Psoas muscle (tissue), 8 donors: ENCODE measurements around the gene LSAMP. TPM values are rescaled to one million over a fixed set of nuclear protein-coding genes. Genes with fewer than 3 reads are reported as not detected.
"Not testable (repeated sequence)": the region's sequence is repeated elsewhere in the genome, so short reads cannot be mapped to it uniquely, and the experiment has no call there.

Source experiments
- ATAC-seq, 4 donors: fragments of 200-7000 bp; cut with Tn5 transposase; one replicate each; pipeline ENCODE4 v1.9.1; 2020; ENCODE audit warnings: moderate library complexity in 3 of 4, mild to moderate bottlenecking in 2 of 4
- DNase-seq, 2 donors: peaks; one replicate each; pipeline ENCODE4 v3.0.0-alpha.2; 2020
- H3K27ac ChIP-seq: fragments of 200-600 bp; one replicate; pipeline ENCODE4 v1.8.0; 2022
- H3K27me3 ChIP-seq, 3 donors: fragments of 200-600 bp in 1 of 3; one replicate each; pipeline versions ENCODE4 v1.6.1 to v1.8.0; 2013 to 2022; ENCODE audit warnings: low read length in 2 of 3, mild to moderate bottlenecking in 2 of 3, moderate library complexity in 1 of 3; ENCODE audit not compliant: insufficient read depth in 3 of 3
- H3K36me3 ChIP-seq, 2 donors: fragments of 200-600 bp in 1 of 2; one replicate each; pipeline versions ENCODE4 v1.6.1 to v1.8.0; 2013 to 2022; ENCODE audit warnings: low read depth in 1 of 2, mild to moderate bottlenecking in 1 of 2, moderate library complexity in 1 of 2; ENCODE audit not compliant: insufficient read depth in 1 of 2
- H3K4me1 ChIP-seq: fragments of 200-600 bp; one replicate; pipeline ENCODE4 v1.8.0; 2022
- H3K4me3 ChIP-seq: fragments of 200-600 bp; one replicate; pipeline ENCODE4 v1.8.0; 2022; ENCODE audit warnings: mild to moderate bottlenecking
- H3K9me3 ChIP-seq: fragments of 200-600 bp; one replicate; pipeline ENCODE4 v1.8.0; 2022
- WGBS, 3 donors: extraction: QIAGEN DNeasy Blood & Tissue Kit; methylation state at CpG; one replicate each; pipeline versions ENCODE4 v1.1.6 to v1.1.7; 2013; 5-methylcytosine and 5-hydroxymethylcytosine counted together
- intact Hi-C, 2 donors: fragments of 100-400 bp; cut with DNase I; formaldehyde crosslinking; loops; one replicate each; pipeline versions ENCODE4 v1.11.0 to v1.14.2; 2022
- polyA plus RNA-seq, 3 donors: library from polyadenylated mRNA; stranded (reverse); fragments of 200-250 nt; gene quantifications; one replicate each; pipeline ENCODE4 v1.2.3, GENCODE V29; 2013
- total RNA-seq, 4 donors: library from RNA; stranded (reverse); fragmentation: NEBNext Ultra II Directional in 2 of 4; extraction: Animal tissue kit (Norgen Biotek cat#: 25700) in 2 of 4; gene quantifications; one replicate each; pipeline versions ENCODE4 v1.2.1 to v1.2.4, GENCODE V29; 2021 to 2023
- TF ChIP-seq, protein P1 (sequence below): fragments of 200-600 bp; IDR thresholded peaks from one replicate; pipeline ENCODE4 v1.8.0; 2022; ENCODE audit warnings: antibody characterized with exemption
- donor health status: healthy with polysubstance abuse.
- donor health status: DM: no; HTN: no; CAD: no; lungs with moderate emphysema.
- donor health status: Bipolar disorder and iron deficiency.
- donor health status: healthy.
- donor health status: DM: yes; HTN: yes; CAD: no.
- donor health status: DM: no; HTN: no; CAD: no.
- donor health status: DM: no; HTN: no; CAD: no.
- donor health status: DM: yes; HTN: yes; CAD: no.

Gene LSAMP
- total and polyA plus RNA-seq, 7 donors = 0.01 to 0.17 (median 0.04) TPM; not detected in 4

DNA sequence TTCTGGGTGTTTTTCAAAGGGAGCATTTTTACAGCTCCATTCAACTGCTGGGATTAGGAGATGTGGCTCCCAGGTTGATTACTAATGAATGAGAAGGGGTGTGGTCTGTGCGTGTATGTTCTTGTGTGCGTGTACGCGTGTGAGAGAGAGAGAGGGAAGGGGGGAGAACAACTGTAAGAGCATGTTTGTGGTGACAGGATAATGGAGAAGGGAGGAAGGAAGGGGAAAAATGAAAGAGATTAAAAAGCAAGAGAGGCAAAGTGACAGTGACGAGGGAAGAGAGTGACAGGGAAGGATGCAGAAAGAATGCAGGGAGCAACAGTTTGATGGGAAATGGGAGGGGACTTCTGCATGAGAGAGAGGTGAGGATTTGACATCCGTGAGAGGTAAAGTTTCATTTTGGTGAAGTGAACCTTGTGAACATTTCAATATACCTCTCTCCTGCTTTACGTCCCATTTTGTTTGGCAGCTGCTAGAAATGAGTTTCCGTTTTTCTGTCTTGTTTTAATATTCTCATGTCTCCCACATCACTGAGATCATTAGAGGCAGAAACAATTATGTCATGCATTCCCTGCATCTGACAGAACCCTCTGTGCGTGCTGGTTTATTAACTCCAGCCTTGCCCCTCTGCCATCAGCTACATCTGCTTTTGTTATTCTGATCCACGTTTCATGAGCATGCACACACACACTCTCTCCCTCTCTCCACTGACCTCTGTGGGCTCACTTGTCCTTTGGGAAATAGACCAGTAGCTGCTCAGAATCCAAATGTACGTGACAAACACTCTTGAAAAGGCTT lies 660.3 kb downstream of the LSAMP start:
- H3K36me3 ChIP-seq = no peaks in the 10 kb centered on the region
- H3K4me3 ChIP-seq = peak overlapping the region; percentile 94
- intact Hi-C loops = loop anchor here (10.0 kb wide), 1 partner anchor 570 kb away; no protein-coding TSS in a partner anchor
- TF ChIP-seq, protein P1, sequence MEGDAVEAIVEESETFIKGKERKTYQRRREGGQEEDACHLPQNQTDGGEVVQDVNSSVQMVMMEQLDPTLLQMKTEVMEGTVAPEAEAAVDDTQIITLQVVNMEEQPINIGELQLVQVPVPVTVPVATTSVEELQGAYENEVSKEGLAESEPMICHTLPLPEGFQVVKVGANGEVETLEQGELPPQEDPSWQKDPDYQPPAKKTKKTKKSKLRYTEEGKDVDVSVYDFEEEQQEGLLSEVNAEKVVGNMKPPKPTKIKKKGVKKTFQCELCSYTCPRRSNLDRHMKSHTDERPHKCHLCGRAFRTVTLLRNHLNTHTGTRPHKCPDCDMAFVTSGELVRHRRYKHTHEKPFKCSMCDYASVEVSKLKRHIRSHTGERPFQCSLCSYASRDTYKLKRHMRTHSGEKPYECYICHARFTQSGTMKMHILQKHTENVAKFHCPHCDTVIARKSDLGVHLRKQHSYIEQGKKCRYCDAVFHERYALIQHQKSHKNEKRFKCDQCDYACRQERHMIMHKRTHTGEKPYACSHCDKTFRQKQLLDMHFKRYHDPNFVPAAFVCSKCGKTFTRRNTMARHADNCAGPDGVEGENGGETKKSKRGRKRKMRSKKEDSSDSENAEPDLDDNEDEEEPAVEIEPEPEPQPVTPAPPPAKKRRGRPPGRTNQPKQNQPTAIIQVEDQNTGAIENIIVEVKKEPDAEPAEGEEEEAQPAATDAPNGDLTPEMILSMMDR = no peak
- H3K27ac ChIP-seq = peak overlapping the region; percentile 97
- no peaks in the 10 kb centered on the region for H3K4me1 ChIP-seq
- no peaks in the 10 kb centered on the region for H3K9me3 ChIP-seq
- ATAC-seq (peak in 1 of 4 donors; percentile 14), DNase-seq (no peak)
- WGBS, 3 donors = 3 to 8% (median 6%) methylated on average over 11 of the region's 11 CpGs
- no peaks in the 10 kb centered on the region for H3K27me3 ChIP-seq

DNA sequence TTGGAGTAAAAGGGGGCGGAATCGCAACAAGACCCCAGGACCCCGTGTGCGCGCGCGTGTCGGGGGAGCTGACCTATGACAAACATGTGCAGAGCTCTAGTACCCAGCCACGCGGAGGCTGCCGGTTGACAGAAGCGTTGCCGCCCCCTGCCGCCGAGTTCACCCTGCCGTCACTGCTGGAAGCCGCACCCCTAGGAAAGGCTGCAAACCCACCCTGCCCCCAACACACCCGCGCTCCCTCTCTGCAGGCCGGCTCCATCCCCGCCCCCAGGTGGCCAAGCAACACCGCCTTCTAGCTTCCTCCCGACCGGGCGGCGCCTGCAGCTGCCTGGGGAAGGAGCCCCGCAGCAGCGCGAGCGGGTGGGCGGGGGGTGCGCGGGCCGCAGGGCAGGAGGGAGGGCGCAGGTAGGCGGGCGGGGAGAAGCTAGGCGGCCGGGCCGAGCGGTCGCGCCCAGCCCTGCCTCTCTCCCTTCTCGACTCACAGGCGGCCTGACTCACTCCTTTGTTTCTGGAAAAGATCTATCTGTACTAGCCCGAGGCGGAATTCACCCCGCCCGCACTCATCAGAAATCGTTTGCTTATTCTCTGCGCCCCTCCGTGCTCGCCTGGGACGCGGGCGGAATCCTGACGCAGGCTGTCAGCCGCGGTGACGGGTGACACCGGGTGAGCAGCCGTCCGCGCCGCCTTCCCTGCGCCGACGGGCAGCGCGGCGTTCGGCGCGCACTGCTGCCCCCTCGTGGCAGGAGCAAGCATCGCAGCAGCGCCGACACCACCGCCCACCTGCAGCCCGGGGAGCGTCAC lies 661.1 kb downstream of the LSAMP start:
- DNase-seq (peak; percentile 90 to 93), ATAC-seq (peak; percentile 94 to 96 (median 94))
- Histone ChIP-seq H3K27ac (peak overlapping the region; percentile 97), H3K9me3 (no peaks in the 10 kb centered on the region), H3K36me3 (no peaks in the 10 kb centered on the region), H3K4me3 (peak overlapping the region; percentile 94), H3K4me1 (no peaks in the 10 kb centered on the region), H3K27me3 (no peaks in the 10 kb centered on the region)
- TF ChIP-seq, protein P1 = peak; percentile 98
- WGBS, 3 donors = 0 to 1% (median 0%) methylated on average over 63 to 81 of the region's 81 CpGs
- intact Hi-C loops = loop anchor here (10.0 kb wide), 1 partner anchor 569 kb away; no protein-coding TSS in a partner anchor

DNA sequence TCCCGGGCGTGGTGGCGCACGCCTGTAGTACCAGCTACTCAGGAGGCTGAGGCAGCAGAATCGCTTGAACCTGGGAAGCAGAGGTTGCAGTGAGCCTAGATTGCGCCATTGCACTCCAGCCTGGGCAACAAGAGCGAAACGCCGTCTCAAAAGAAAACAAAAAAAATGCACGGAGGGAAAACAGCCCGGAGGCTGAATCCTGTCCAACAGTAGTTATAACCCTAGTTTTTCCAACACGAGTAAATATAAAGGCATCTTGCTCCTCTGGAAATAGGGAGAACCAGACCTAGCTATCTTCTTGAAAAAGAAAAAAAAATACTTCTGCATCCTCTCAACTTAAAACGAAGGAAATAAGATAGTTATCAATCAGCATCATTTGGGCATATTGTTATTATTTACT lies 661.9 kb downstream of the LSAMP start:
- not testable (repeated sequence) for H3K4me1 ChIP-seq, H3K27me3 ChIP-seq, DNase-seq, H3K9me3 ChIP-seq, ATAC-seq, H3K36me3 ChIP-seq
- peak overlapping the region; percentile 94 for H3K4me3 ChIP-seq
- peak overlapping the region; percentile 97 for H3K27ac ChIP-seq
- intact Hi-C loops = loop anchor here (10.0 kb wide), 1 partner anchor 569 kb away; no protein-coding TSS in a partner anchor
- WGBS, 3 donors = 58 to 62% (median 58%) methylated on average over 13 of the region's 13 CpGs

DNA sequence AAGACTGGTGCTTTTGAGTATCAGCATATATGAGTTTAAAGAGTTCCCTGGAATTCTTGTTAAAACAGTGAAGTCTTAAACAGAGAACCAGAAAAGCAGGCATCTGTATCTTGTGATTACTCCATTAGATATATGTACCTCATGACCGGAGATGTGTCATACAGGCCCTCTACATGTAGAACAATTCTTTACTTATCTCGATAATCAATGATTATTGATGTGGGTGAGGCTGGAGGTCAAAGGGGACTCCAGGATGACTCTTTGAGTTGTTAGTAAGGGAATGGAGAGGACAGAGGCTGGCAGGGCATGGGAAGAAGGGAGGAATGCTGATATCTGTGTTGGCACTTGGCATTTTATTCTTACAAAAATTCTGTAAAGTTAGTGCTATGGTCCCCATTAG lies 666.3 kb downstream of the LSAMP start:
- 93 to 96% (median 94%) methylated on average over 2 of the region's 2 CpGs for WGBS, 3 donors
- Histone ChIP-seq H3K36me3 (no peaks in the 10 kb centered on the region), H3K27me3 (no peaks in the 10 kb centered on the region), H3K27ac (no peak overlapping the region), H3K4me3 (no peak overlapping the region), H3K9me3 (no peaks in the 10 kb centered on the region), H3K4me1 (no peaks in the 10 kb centered on the region)
- TF ChIP-seq, protein P1 = no peak
- intact Hi-C loops = no loop called here
- DNase-seq = no peak
- no peak for ATAC-seq

DNA sequence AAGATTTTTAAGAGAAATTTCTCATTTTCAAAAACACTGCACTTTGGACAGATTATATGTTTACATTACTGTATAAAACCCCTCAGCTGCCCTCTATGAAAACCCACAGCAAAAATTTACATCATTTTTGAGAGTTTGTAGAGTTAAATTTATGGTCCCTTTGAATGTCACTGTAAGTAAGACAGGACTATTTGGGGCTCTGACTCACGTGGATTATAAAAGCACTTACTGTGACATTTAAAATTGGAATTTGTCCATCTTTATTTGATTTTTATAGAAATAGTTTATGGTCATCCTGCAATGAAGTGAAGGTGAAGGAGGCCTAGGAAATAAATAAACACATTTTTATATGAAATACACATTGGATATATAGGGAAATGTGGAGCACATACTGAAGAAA lies 672.3 kb downstream of the LSAMP start:
- DNase-seq (no peak), ATAC-seq (no peak)
- H3K4me1 ChIP-seq = peaks cover 3% of the 10 kb centered on the region
- H3K36me3 ChIP-seq = no peaks in the 10 kb centered on the region
- H3K27ac ChIP-seq = no peak overlapping the region
- no peaks in the 10 kb centered on the region for H3K9me3 ChIP-seq
- TF ChIP-seq, protein P1 = no peak
- no peaks in the 10 kb centered on the region for H3K27me3 ChIP-seq
- 19 to 28% (median 20%) methylated on average over 1 of the region's 1 CpG for WGBS, 3 donors
- H3K4me3 ChIP-seq = no peak overlapping the region
- intact Hi-C loops = no loop called here
